Upper lobe of right lung (tissue), 1 donor: ENCODE measurements around the gene ORMDL3. TPM values are rescaled to one million over a fixed set of nuclear protein-coding genes. Genes with fewer than 3 reads are reported as not detected.
"Not testable (repeated sequence)": the region's sequence is repeated elsewhere in the genome, so short reads cannot be mapped to it uniquely, and the experiment has no call there.

Experiments
- ATAC-seq: fragments of 200-7000 bp; cut with Tn5 transposase; one replicate; pipeline ENCODE4 v1.9.1; 2020; ENCODE audit warnings: mild to moderate bottlenecking, moderate library complexity
- DNase-seq: peaks from one replicate; pipeline ENCODE4 v3.0.0-alpha.2; 2020
- H3K27ac ChIP-seq: fragments of 200-600 bp; one replicate; pipeline ENCODE4 v1.8.0; 2022
- H3K27me3 ChIP-seq: fragments of 200-600 bp; one replicate; pipeline ENCODE4 v1.8.0; 2022; ENCODE audit warnings: mild to moderate bottlenecking
- H3K36me3 ChIP-seq: fragments of 200-600 bp; one replicate; pipeline ENCODE4 v1.8.0; 2022
- H3K4me1 ChIP-seq: fragments of 200-600 bp; one replicate; pipeline ENCODE4 v1.8.0; 2022
- H3K4me3 ChIP-seq: fragments of 200-600 bp; one replicate; pipeline ENCODE4 v1.8.0; 2022; ENCODE audit warnings: mild to moderate bottlenecking
- H3K9me3 ChIP-seq: fragments of 200-600 bp; one replicate; pipeline ENCODE4 v1.8.0; 2022
- intact Hi-C: fragments of 100-400 bp; cut with DNase I; formaldehyde crosslinking; loops from one replicate; pipeline ENCODE4 v1.11.0; 2022
- total RNA-seq: library from RNA; stranded (reverse); fragmentation: NEBNext Ultra II Directional; extraction: Animal tissue kit (Norgen Biotek cat#: 25700); gene quantifications from one replicate; pipeline ENCODE4 v1.2.1, GENCODE V29; 2021
- TF ChIP-seq, protein P1 (sequence below): fragments of 200-600 bp; IDR thresholded peaks from one replicate; pipeline ENCODE4 v1.8.0; 2022; ENCODE audit warnings: antibody characterized with exemption
- donor health status: DM: no; HTN: yes; CAD: no; lungs with severe emphysema.

ORMDL3 gene
- total RNA-seq, 1 donor from 2014 or later = 70.3 TPM

DNA sequence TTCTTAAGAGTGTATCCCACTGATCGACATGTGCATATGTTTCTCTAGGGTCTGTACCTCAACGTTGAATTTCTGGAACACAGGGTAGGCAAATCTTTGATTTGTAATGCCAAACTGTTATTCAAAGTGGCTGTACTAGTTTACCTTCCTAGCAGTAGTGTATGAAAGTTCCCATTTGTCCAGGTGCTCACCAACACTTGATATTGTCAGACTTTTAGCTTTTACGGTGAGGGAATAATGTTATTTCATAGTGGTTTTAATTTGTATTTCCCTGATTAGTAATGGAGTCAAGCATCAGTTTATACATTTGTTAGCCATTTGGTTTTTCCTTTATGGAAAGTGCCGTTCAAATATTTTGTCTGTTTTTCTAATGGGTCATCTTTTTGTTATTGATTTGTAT lies 29.3 kb downstream of the ORMDL3 start:
- no peaks in the 10 kb centered on the region for H3K4me1 ChIP-seq
- H3K4me3 ChIP-seq = no peak overlapping the region
- intact Hi-C loops = no loop called here
- H3K36me3 ChIP-seq = no peaks in the 10 kb centered on the region
- TF ChIP-seq, protein P1, sequence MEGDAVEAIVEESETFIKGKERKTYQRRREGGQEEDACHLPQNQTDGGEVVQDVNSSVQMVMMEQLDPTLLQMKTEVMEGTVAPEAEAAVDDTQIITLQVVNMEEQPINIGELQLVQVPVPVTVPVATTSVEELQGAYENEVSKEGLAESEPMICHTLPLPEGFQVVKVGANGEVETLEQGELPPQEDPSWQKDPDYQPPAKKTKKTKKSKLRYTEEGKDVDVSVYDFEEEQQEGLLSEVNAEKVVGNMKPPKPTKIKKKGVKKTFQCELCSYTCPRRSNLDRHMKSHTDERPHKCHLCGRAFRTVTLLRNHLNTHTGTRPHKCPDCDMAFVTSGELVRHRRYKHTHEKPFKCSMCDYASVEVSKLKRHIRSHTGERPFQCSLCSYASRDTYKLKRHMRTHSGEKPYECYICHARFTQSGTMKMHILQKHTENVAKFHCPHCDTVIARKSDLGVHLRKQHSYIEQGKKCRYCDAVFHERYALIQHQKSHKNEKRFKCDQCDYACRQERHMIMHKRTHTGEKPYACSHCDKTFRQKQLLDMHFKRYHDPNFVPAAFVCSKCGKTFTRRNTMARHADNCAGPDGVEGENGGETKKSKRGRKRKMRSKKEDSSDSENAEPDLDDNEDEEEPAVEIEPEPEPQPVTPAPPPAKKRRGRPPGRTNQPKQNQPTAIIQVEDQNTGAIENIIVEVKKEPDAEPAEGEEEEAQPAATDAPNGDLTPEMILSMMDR = no peak
- no peak for DNase-seq
- no peak overlapping the region for H3K27ac ChIP-seq
- ATAC-seq = no peak
- H3K27me3 ChIP-seq = no peaks in the 10 kb centered on the region
- no peaks in the 10 kb centered on the region for H3K9me3 ChIP-seq

DNA sequence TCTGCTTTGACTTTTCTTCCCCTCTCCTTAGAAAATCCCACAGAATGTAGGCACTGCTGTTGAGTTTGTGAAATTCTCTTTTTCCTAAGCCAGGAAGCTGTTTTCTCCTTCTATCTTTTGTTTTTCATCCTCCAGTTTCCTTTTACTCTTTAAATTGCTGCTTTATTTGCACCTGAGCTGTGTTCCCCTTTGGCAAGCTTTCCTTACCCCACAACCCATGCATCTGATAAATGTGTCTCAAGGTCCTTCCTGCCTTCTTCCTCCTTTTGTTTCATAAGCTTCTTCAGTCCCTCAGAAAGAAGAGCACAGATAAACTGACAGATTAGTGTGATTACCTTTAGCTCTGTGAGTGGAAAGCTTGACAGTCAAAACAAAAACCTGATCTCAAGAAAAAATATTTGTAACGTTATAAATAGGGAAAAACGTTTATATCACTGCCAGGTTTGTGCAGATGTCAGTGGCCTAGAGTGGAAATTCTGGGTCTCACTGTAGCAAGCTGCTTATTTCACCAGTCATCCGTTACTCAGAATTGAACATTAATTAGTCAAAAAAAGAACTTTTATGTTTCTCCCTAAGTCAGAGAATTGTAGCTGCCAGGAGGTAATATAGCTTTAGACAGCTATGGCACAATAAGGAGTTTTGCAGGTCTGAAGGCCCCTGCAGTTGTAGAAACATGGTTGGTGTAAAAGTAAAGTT lies 32.6 kb downstream of the ORMDL3 start:
- no peaks in the 10 kb centered on the region for H3K4me1 ChIP-seq
- ATAC-seq = no peak
- H3K9me3 ChIP-seq = no peaks in the 10 kb centered on the region
- H3K36me3 ChIP-seq = no peaks in the 10 kb centered on the region
- no peak overlapping the region for H3K27ac ChIP-seq
- no peak for DNase-seq
- H3K4me3 ChIP-seq = no peak overlapping the region
- intact Hi-C loops = no loop called here
- TF ChIP-seq, protein P1 = no peak
- H3K27me3 ChIP-seq = peaks cover 5% of the 10 kb centered on the region

DNA sequence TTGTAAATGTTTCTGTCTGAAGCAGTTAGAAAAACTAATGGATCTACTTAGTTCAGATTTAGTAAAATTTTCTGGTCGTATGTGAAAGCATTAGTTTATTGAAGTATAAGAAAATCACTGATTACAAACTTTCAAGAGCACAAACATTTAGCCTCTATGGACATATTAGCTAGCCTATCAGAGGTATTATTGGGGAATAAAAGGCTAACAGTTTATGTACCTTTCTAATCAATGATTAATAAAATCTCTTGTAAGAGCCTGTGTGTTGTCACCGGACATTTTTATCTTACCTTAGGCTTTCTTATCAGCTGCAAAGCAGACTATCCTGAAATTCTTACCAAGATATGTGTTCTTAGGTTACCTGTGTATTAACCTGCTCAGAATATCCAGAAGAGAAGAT lies 38.2 kb downstream of the ORMDL3 start:
- peaks cover 11% of the 10 kb centered on the region for H3K27me3 ChIP-seq
- TF ChIP-seq, protein P1 = no peak
- intact Hi-C loops = no loop called here
- DNase-seq = no peak
- ATAC-seq = no peak
- no peaks in the 10 kb centered on the region for H3K4me1 ChIP-seq
- H3K27ac ChIP-seq = no peak overlapping the region
- H3K9me3 ChIP-seq = no peaks in the 10 kb centered on the region
- H3K36me3 ChIP-seq = no peaks in the 10 kb centered on the region
- H3K4me3 ChIP-seq = no peak overlapping the region

DNA sequence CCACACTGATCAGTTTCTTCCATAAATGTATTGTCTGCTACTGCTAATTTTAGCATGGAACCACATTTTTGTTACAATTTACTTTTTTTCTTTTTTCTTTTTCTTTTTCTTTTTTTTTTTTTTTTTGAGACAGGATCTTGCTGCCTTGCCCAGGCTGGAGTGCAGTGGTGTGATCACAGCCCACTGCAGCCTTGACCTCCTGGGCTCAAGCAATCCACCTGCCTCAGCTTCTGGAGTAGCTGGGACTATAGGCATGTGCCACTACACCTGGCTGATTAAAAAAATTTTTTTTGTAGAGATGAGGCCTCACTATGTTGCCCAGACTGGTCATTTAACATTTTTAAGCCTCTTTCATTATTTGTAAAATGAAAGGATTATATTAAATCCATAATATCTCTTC lies 40.3 kb downstream of the ORMDL3 start:
- TF ChIP-seq, protein P1 = no peak
- no peaks in the 10 kb centered on the region for H3K9me3 ChIP-seq
- H3K27me3 ChIP-seq = peaks cover 10% of the 10 kb centered on the region
- intact Hi-C loops = no loop called here
- ATAC-seq (no peak), DNase-seq (no peak)
- no peaks in the 10 kb centered on the region for H3K36me3 ChIP-seq
- H3K4me1 ChIP-seq = no peaks in the 10 kb centered on the region
- no peak overlapping the region for H3K27ac ChIP-seq
- no peak overlapping the region for H3K4me3 ChIP-seq

DNA sequence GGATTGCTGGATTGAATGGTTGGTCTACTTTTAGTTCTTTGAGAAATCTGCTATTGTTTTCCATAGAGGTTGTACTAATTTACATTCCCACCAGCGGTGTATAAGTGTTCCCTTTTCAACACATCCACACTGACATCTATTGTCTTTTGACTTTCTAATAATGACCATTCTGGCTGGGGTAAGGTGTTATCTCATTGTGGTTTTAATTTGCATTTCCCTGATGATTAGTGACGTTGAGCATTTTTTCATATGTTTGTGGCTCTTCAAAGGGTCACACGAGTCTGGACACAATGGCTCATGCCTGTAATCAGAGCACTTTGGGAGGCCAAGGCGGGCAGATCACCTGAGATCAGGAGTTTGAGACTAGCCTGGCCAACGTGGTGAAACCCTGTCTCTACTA lies 41.3 kb downstream of the ORMDL3 start:
- ATAC-seq, H3K4me1 ChIP-seq, DNase-seq: not testable (repeated sequence)

GRCh38 chr17:39872751-39873150 lies 54.6 kb downstream of the ORMDL3 start:
- intact Hi-C loops = no loop called here
- Histone ChIP-seq H3K27me3 (peaks cover 10% of the 10 kb centered on the region), H3K9me3 (no peaks in the 10 kb centered on the region), H3K4me3 (no peak overlapping the region), H3K27ac (no peak overlapping the region), H3K36me3 (no peaks in the 10 kb centered on the region), H3K4me1 (no peaks in the 10 kb centered on the region)
- TF ChIP-seq, protein P1 = peak; percentile 31
- ATAC-seq (no peak), DNase-seq (no peak)

More for the DNA sequence above, 41.3 kb downstream of the ORMDL3 start:
- H3K9me3 ChIP-seq, H3K36me3 ChIP-seq, H3K27me3 ChIP-seq, H3K27ac ChIP-seq, H3K4me3 ChIP-seq, intact Hi-C loops: not testable (repeated sequence)
